H1 (cell line): ENCODE measurements around the gene SMG5. TPM values are rescaled to one million over a fixed set of nuclear protein-coding genes. Genes with fewer than 3 reads are reported as not detected.

Experiments
- CTCF ChIA-PET: fragments of 300-600 bp; sonication (Branson Sonifier 250); formaldehyde crosslinking; loops from one replicate; lab custom pipeline; 2021; ENCODE audit not compliant: partially characterized antibody; lab: Charles Lee
- POLR2A ChIA-PET: fragments of 300-600 bp; sonication (Branson Sonifier 250); formaldehyde crosslinking; loops from one replicate; lab custom pipeline; 2021; ENCODE audit warnings: inconsistent platforms; ENCODE audit not compliant: partially characterized antibody; lab: Charles Lee
- DNase-seq, 2 experiments: peaks; one replicate each; pipeline versions ENCODE4 v3.0.0 to v3.0.0-alpha.2; 2010 to 2022; ENCODE audit warnings: low spot score in 2 of 2, low read depth in 1 of 2, mixed read lengths in 1 of 2
- FAIRE-seq: peaks from 2 replicates; lab custom pipeline; 2011; peaks lifted over from hg19 to GRCh38; lab: Jason Lieb, UNC
- H2AFZ ChIP-seq: 2 replicates; pipeline ENCODE4 v1.8.1; 2012; ENCODE audit warnings: low read length, inconsistent platforms
- H2AK5ac ChIP-seq: 2 replicates; pipeline ENCODE4 v1.6.1; 2013; ENCODE audit warnings: low read depth, low read length
- H2BK120ac ChIP-seq: replicated peaks from 2 replicates; pipeline ENCODE3; 2013; ENCODE audit warnings: low read depth, low read length, inconsistent platforms
- H2BK12ac ChIP-seq: 2 replicates; pipeline ENCODE4 v1.6.1; 2013; ENCODE audit warnings: low read depth, low read length
- H2BK15ac ChIP-seq: 2 replicates; pipeline ENCODE4 v1.6.1; 2013; ENCODE audit warnings: low read length
- H2BK20ac ChIP-seq: 2 replicates; pipeline ENCODE4 v1.6.1; 2013; ENCODE audit warnings: low read length
- H2BK5ac ChIP-seq: 2 replicates; pipeline ENCODE4 v1.6.1; 2013; ENCODE audit warnings: low read depth, low read length
- H3K14ac ChIP-seq: 2 replicates; pipeline ENCODE4 v1.6.1; 2013; ENCODE audit warnings: inconsistent platforms; ENCODE audit not compliant: insufficient read length
- H3K18ac ChIP-seq: 2 replicates; pipeline ENCODE4 v1.6.1; 2013; ENCODE audit warnings: low read length; ENCODE audit errors: extremely low read depth
- H3K23ac ChIP-seq: 2 replicates; pipeline ENCODE4 v1.6.1; 2013; ENCODE audit warnings: inconsistent platforms; ENCODE audit not compliant: insufficient read length
- H3K23me2 ChIP-seq: 2 replicates; pipeline ENCODE4 v1.6.1; 2013; ENCODE audit warnings: low read depth, low read length
- H3K27ac ChIP-seq: 2 replicates; pipeline ENCODE4 v1.6.1; 2011; ENCODE audit warnings: low read depth, low read length, inconsistent platforms
- H3K27me3 ChIP-seq, 4 experiments: replicated peaks in 1 of 4; 1 replicate in 1 of 4; 2 replicates in 3 of 4; pipeline versions ENCODE4 v1.6.1 to v1.8.1; 2011 to 2013; ENCODE audit warnings: low read length in 3 of 4, mild to moderate bottlenecking in 3 of 4, inconsistent platforms in 2 of 4, mixed read lengths in 2 of 4, moderate library complexity in 1 of 4; ENCODE audit not compliant: control insufficient read depth in 3 of 4, insufficient read depth in 3 of 4; ENCODE audit errors: extremely low read depth in 1 of 4
- H3K36me3 ChIP-seq, 4 experiments: 2 replicates each; pipeline versions ENCODE4 v1.6.1 to v1.8.1; 2011 to 2013; ENCODE audit warnings: mild to moderate bottlenecking in 4 of 4, low read length in 3 of 4, moderate library complexity in 2 of 4, control low read depth in 1 of 4, inconsistent platforms in 1 of 4; ENCODE audit not compliant: insufficient read depth in 4 of 4, control insufficient read depth in 2 of 4
- H3K4ac ChIP-seq: replicated peaks from 2 replicates; pipeline ENCODE3; 2013; ENCODE audit warnings: low read length, low read depth, mixed read lengths, inconsistent platforms; ENCODE audit not compliant: insufficient read length
- H3K4me1 ChIP-seq, 4 experiments: replicated peaks in 1 of 4; 1 replicate in 1 of 4; 2 replicates in 3 of 4; pipeline versions ENCODE4 v1.6.1 to v1.8.1; 2011 to 2013; ENCODE audit warnings: low read length in 3 of 4, inconsistent platforms in 2 of 4, mixed read lengths in 1 of 4; ENCODE audit not compliant: insufficient read depth in 4 of 4, control insufficient read depth in 3 of 4
- H3K4me2 ChIP-seq, 2 experiments: 2 replicates each; pipeline versions ENCODE4 v1.6.1 to v1.8.1; 2011 to 2013; ENCODE audit warnings: low read depth in 2 of 2, low read length in 2 of 2, control low read depth in 1 of 2, inconsistent platforms in 1 of 2, mild to moderate bottlenecking in 1 of 2; ENCODE audit not compliant: insufficient read depth in 1 of 2
- H3K4me3 ChIP-seq, 4 experiments: fragments of 200-600, 300-600 bp in 1 of 4; sonication (generic), shearing (Covaris generic), sonication (Bioruptor Twin) in 1 of 4; 2 replicates each; pipeline versions ENCODE4 v1.5.1 to v1.8.1; 2011 to 2016; ENCODE audit warnings: low read length in 4 of 4, low read depth in 3 of 4, control low read depth in 2 of 4, inconsistent platforms in 2 of 4, mild to moderate bottlenecking in 2 of 4, mixed read lengths in 1 of 4, moderate library complexity in 1 of 4; ENCODE audit not compliant: insufficient read depth in 2 of 4; ENCODE audit errors: extremely low read depth in 1 of 4
- H3K56ac ChIP-seq: replicated peaks from 2 replicates; pipeline ENCODE3; 2013; ENCODE audit warnings: low read depth, mild to moderate bottlenecking, mixed read lengths, low read length, inconsistent platforms; ENCODE audit not compliant: insufficient read length
- H3K79me1 ChIP-seq: 2 replicates; pipeline ENCODE4 v1.6.1; 2013; ENCODE audit warnings: low read depth, low read length, control low read depth
- H3K79me2 ChIP-seq, 2 experiments: 2 replicates each; pipeline versions ENCODE4 v1.6.1 to v1.8.1; 2012 to 2013; ENCODE audit warnings: low read length in 2 of 2, mild to moderate bottlenecking in 2 of 2, inconsistent platforms in 1 of 2; ENCODE audit not compliant: insufficient read depth in 2 of 2, control insufficient read depth in 1 of 2
- H3K9ac ChIP-seq, 4 experiments: replicated peaks in 1 of 4; 1 replicate in 1 of 4; 2 replicates in 3 of 4; pipeline versions ENCODE4 v1.6.1 to v1.8.1; 2011 to 2013; ENCODE audit warnings: low read depth in 3 of 4, low read length in 3 of 4, control low read depth in 2 of 4, mild to moderate bottlenecking in 2 of 4, moderate library complexity in 2 of 4, inconsistent platforms in 1 of 4; ENCODE audit errors: extremely low read depth in 1 of 4
- H3K9me3 ChIP-seq, 2 experiments: 2 replicates each; pipeline versions ENCODE4 v1.6.1 to v1.8.1; 2012 to 2013; ENCODE audit warnings: mild to moderate bottlenecking in 2 of 2, moderate library complexity in 2 of 2, control low read depth in 1 of 2, inconsistent platforms in 1 of 2, low read depth in 1 of 2, low read length in 1 of 2, mixed read lengths in 1 of 2; ENCODE audit not compliant: insufficient read depth in 2 of 2
- H4K20me1 ChIP-seq, 2 experiments: replicated peaks in 1 of 2; 2 replicates each; pipeline versions ENCODE3 to v1.8.1; 2011 to 2013; ENCODE audit warnings: inconsistent platforms in 2 of 2, low read length in 2 of 2, mild to moderate bottlenecking in 1 of 2; ENCODE audit not compliant: insufficient read depth in 2 of 2, control insufficient read depth in 1 of 2
- H4K5ac ChIP-seq: 2 replicates; pipeline ENCODE4 v1.6.1; 2013; ENCODE audit warnings: low read length, low read depth, mixed read lengths, inconsistent platforms; ENCODE audit not compliant: insufficient read length
- H4K8ac ChIP-seq: 2 replicates; pipeline ENCODE4 v1.8.0; 2013; ENCODE audit warnings: mild to moderate bottlenecking, moderate library complexity, low read length, inconsistent platforms; ENCODE audit not compliant: insufficient read depth; ENCODE audit errors: extremely low read depth
- H4K91ac ChIP-seq: replicated peaks from 2 replicates; pipeline ENCODE3; 2013; ENCODE audit warnings: low read length, mixed read lengths, inconsistent platforms; ENCODE audit not compliant: insufficient read length
- KDM5A ChIP-seq: fragments of 200-600 bp; IDR thresholded peaks from 2 replicates; pipeline ENCODE4 v1.7.1; 2012; ENCODE audit warnings: mild to moderate bottlenecking, low read length, inconsistent platforms, mixed read lengths
- RAD21 ChIP-seq, 2 experiments: IDR thresholded peaks in 1 of 2; conservative IDR thresholded peaks in 1 of 2; 2 replicates each; pipeline ENCODE4 v1.6.1; 2011; ENCODE audit warnings: low read depth in 2 of 2, low read length in 2 of 2, improper control_type of control experiment in 1 of 2, inconsistent platforms in 1 of 2, mild to moderate bottlenecking in 1 of 2, moderate library complexity in 1 of 2
- whole genome bisulfite sequencing, 2 experiments: shearing (Covaris generic) in 1 of 2; methylation state at CpG; one replicate each; pipeline versions ENCODE4 v1.1.6 to v1.1.7; 2013 to 2015; ENCODE audit warnings: low lambda C conversion rate in 2 of 2, mixed read lengths in 2 of 2, inconsistent platforms in 1 of 2, low coverage in 1 of 2, missing lambda C conversion rate in 1 of 2; ENCODE audit not compliant: insufficient replicate concordance in 2 of 2, insufficient coverage in 1 of 2, insufficient read length in 1 of 2; ENCODE audit errors: extremely low coverage in 1 of 2, missing lambda C conversion rate in 1 of 2; 5-methylcytosine and 5-hydroxymethylcytosine counted together
- polyA plus RNA-seq, 7 experiments: library from polyadenylated mRNA; depleted of rRNA in 3 of 7; stranded (reverse) in 5 of 7; unstranded in 2 of 7; fragments of >200 nt in 5 of 7; fragments of 200-250 nt in 2 of 7; gene quantifications; 1 replicate in 5 of 7; 2 replicates in 1 of 7; 4 replicates in 1 of 7; pipeline versions ENCODE4 v1.2.1 to v1.2.3, GENCODE V29; 2011 to 2013; ENCODE audit warnings: missing spikeins in 2 of 7, mixed read lengths in 2 of 7
- total RNA-seq: library from RNA; stranded (reverse); fragmentation: NEBNext Ultra II Directional; extraction: Animal tissue kit (Norgen Biotek cat#: 25700); gene quantifications from 2 replicates; pipeline ENCODE4 v1.2.1, GENCODE V29; 2021
- TF ChIP-seq, protein P1 (sequence below), 3 experiments: IDR thresholded peaks; 1 replicate in 2 of 3; 2 replicates in 1 of 3; pipeline versions ENCODE4 v1.5.1 to v1.6.1; 2011; ENCODE audit warnings: low read length in 3 of 3, mild to moderate bottlenecking in 3 of 3, inconsistent platforms in 2 of 3, low read depth in 1 of 3, moderate library complexity in 1 of 3; ENCODE audit not compliant: insufficient read depth in 1 of 3; ENCODE audit errors: control extremely low read depth in 1 of 3

SMG5 gene
- total and polyA plus RNA-seq, 2 of the 8 experiments (the other 6 are each of a cell fraction or from before 2014, with no cell fraction given): 32.7 to 98.0 TPM

DNA sequence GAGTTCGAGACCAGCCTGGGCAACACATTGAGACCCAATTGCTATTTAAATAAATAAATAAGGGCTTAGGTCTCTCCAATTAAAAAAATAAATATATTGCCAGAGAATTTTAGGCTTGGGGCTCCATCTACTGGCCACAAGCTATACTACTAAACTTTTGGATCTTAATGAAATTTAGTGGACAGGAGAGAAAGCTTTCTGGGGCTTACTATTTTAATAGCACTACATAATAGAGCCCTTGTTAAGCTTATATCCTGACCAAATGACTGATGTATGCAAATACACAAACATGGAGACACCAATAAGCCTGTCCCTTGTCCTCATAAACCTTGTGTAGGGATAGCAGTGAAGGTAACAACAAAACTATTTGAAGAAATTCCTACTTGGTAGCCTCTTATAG lies 37.0 kb upstream of the SMG5 start:
- Histone ChIP-seq H3K4me3 (no peak overlapping the region), H2BK5ac (no peak overlapping the region), H4K20me1 (peaks cover 0 to 4% of the 10 kb centered on the region in 2 experiments), H2BK12ac (no peak overlapping the region), H3K18ac (no peak overlapping the region), H3K23me2 (no peaks in the 10 kb centered on the region), H3K79me1 (no peaks in the 10 kb centered on the region), H3K79me2 (no peaks in the 10 kb centered on the region), H3K9ac (no peak overlapping the region), H4K5ac (no peak overlapping the region), H2BK20ac (no peak overlapping the region), H3K23ac (no peak overlapping the region), H3K14ac (no peak overlapping the region), H3K27ac (no peak overlapping the region), H2BK120ac (no peak overlapping the region), H3K36me3 (peaks cover 56 to 97% (median 80%) of the 10 kb centered on the region in 4 experiments), H3K56ac (no peak overlapping the region), H2AFZ (no peak overlapping the region), H3K27me3 (no peaks in the 10 kb centered on the region), H4K91ac (no peak overlapping the region), H3K4ac (no peak overlapping the region), H2BK15ac (no peak overlapping the region), H2AK5ac (no peak overlapping the region), H4K8ac (no peak overlapping the region), H3K4me2 (no peak overlapping the region), H3K9me3 (no peaks in the 10 kb centered on the region), H3K4me1 (no peaks in the 10 kb centered on the region)
- ChIA-PET CTCF (interaction anchor here (0.5 to 4.0 kb wide), 24 partner anchors 11 to 345 kb away, joined by 3 to 30 read pairs (median 5); partner anchors contain the start of genes CCT3, PAQR6, SMG5 and TSACC), POLR2A (interaction anchor here (0.6 to 3.9 kb wide), 11 partner anchors 10 to 107 kb away, joined by 3 to 16 read pairs (median 4); partner anchors contain the start of genes PMF1 and TMEM79)
- no peak for DNase-seq
- TF ChIP-seq RAD21 (IDR thresholded peaks at IDR 0.05 in 1 of 2, conservative IDR thresholded peaks at IDR 0.05 in 1 of 2; ENCODE audit: low read depth in 2 of 2, low read length in 2 of 2): peak in 1 of 2 experiments; percentile 33; a peak in 1 of 4 replicates
- TF ChIP-seq, protein P1, sequence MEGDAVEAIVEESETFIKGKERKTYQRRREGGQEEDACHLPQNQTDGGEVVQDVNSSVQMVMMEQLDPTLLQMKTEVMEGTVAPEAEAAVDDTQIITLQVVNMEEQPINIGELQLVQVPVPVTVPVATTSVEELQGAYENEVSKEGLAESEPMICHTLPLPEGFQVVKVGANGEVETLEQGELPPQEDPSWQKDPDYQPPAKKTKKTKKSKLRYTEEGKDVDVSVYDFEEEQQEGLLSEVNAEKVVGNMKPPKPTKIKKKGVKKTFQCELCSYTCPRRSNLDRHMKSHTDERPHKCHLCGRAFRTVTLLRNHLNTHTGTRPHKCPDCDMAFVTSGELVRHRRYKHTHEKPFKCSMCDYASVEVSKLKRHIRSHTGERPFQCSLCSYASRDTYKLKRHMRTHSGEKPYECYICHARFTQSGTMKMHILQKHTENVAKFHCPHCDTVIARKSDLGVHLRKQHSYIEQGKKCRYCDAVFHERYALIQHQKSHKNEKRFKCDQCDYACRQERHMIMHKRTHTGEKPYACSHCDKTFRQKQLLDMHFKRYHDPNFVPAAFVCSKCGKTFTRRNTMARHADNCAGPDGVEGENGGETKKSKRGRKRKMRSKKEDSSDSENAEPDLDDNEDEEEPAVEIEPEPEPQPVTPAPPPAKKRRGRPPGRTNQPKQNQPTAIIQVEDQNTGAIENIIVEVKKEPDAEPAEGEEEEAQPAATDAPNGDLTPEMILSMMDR (IDR thresholded peaks at IDR 0.05; ENCODE audit: control extremely low read depth in 1 of 3, insufficient read depth in 1 of 3, low read depth in 1 of 3, low read length in 3 of 3): peak in 1 of 3 experiments; percentile 15; a peak in 2 of 4 replicates
- no peak for TF ChIP-seq KDM5A
- no peak for FAIRE-seq
- 80% methylated on average over 1 of the region's 1 CpG; no CpG with 5 or more reads in 1 of the 2 experiments for WGBS, 2 experiments
